Naive thymus-derived CD4-positive, alpha-beta T cell (primary cell): ENCODE data around the gene RDH5. TPM values are rescaled to one million over a fixed set of nuclear protein-coding genes. Genes with fewer than 3 reads are reported as not detected.

Experiments used
- ATAC-seq: fragments of 150-1000 bp; cut with Tn5 transposase; 2 replicates; pipeline ENCODE4 v1.10.0; 2021; ENCODE audit warnings: mild to moderate bottlenecking, moderate library complexity
- CTCF ChIA-PET: fragments of 350-600 bp; sonication (Branson Sonifier 250); formaldehyde crosslinking; loops from one replicate; lab custom pipeline; 2021; ENCODE audit warnings: antibody characterized with exemption; lab: Charles Lee
- POLR2A ChIA-PET: fragments of 350-600 bp; sonication (Branson Sonifier 250); formaldehyde crosslinking; loops from one replicate; lab custom pipeline; 2021; ENCODE audit warnings: antibody characterized with exemption, inconsistent platforms; lab: Charles Lee
- DNase-seq, 9 donors: peaks; one replicate each; pipeline versions ENCODE4 v3.0.0 to v3.0.0-alpha.2; 2020 to 2022; ENCODE audit warnings: mixed read lengths in 1 of 9
- H3K27ac ChIP-seq: one replicate; pipeline ENCODE4 v1.7.0; 2013; ENCODE audit warnings: mild to moderate bottlenecking, low read depth, low read length, moderate library complexity
- H3K27me3 ChIP-seq, 2 donors: one replicate each; pipeline ENCODE4 v1.7.0; 2013; ENCODE audit warnings: low read length in 2 of 2, mild to moderate bottlenecking in 2 of 2, moderate library complexity in 2 of 2; ENCODE audit not compliant: control insufficient read depth in 2 of 2, insufficient read depth in 2 of 2
- H3K36me3 ChIP-seq, 3 experiments: 1 replicate in 2 of 3; 2 replicates in 1 of 3; pipeline ENCODE4 v1.7.0; 2013; ENCODE audit warnings: low read length in 3 of 3, mild to moderate bottlenecking in 3 of 3, moderate library complexity in 1 of 3; ENCODE audit not compliant: insufficient read depth in 3 of 3, control insufficient read depth in 2 of 3
- H3K4me1 ChIP-seq, 2 donors: one replicate each; pipeline ENCODE4 v1.7.0; 2013; ENCODE audit warnings: low read length in 2 of 2, mild to moderate bottlenecking in 2 of 2, moderate library complexity in 1 of 2; ENCODE audit not compliant: control insufficient read depth in 2 of 2, insufficient read depth in 2 of 2
- H3K4me3 ChIP-seq: 2 replicates; pipeline ENCODE4 v1.7.0; 2013; ENCODE audit warnings: mild to moderate bottlenecking, low read length
- H3K9me3 ChIP-seq, 3 experiments: 1 replicate in 2 of 3; 2 replicates in 1 of 3; pipeline ENCODE4 v1.7.0; 2013; ENCODE audit warnings: low read length in 3 of 3; ENCODE audit not compliant: control insufficient read depth in 2 of 3
- H3K27ac Mint-ChIP-seq, 9 donors: one replicate each; pipeline ENCODE4 v1.8.0; 2020 to 2022; ENCODE audit warnings: mixed read lengths in 9 of 9, mild to moderate bottlenecking in 8 of 9, moderate library complexity in 5 of 9, inconsistent platforms in 2 of 9
- H3K27me3 Mint-ChIP-seq, 5 donors: one replicate each; pipeline ENCODE4 v1.8.0; 2021 to 2022; ENCODE audit warnings: mixed read lengths in 5 of 5, mild to moderate bottlenecking in 1 of 5
- H3K36me3 Mint-ChIP-seq, 5 donors: one replicate each; pipeline ENCODE4 v1.8.0; 2020 to 2022; ENCODE audit warnings: mixed read lengths in 5 of 5, mild to moderate bottlenecking in 3 of 5, inconsistent platforms in 1 of 5
- H3K4me1 Mint-ChIP-seq, 7 donors: one replicate each; pipeline ENCODE4 v1.8.0; 2020 to 2022; ENCODE audit warnings: mixed read lengths in 7 of 7, mild to moderate bottlenecking in 3 of 7, inconsistent platforms in 1 of 7
- H3K4me3 Mint-ChIP-seq, 10 donors: one replicate each; pipeline ENCODE4 v1.8.0; 2020 to 2022; ENCODE audit warnings: mild to moderate bottlenecking in 10 of 10, mixed read lengths in 10 of 10, moderate library complexity in 6 of 10, inconsistent platforms in 2 of 10
- H3K9me3 Mint-ChIP-seq, 11 donors: one replicate each; pipeline ENCODE4 v1.8.0; 2020 to 2022; ENCODE audit warnings: mixed read lengths in 11 of 11, mild to moderate bottlenecking in 4 of 11, inconsistent platforms in 1 of 11, moderate library complexity in 1 of 11
- intact Hi-C, 2 donors: fragments of 100-400 bp; cut with micrococcal nuclease; formaldehyde crosslinking; loops; one replicate each; pipeline ENCODE4 v1.15.1; 2023
- polyA plus RNA-seq, 2 donors: library from polyadenylated mRNA; unstranded; fragments of 300-500 nt; fragmentation: Illumina TruSeq; gene quantifications; one replicate each; pipeline ENCODE4 v1.2.3, GENCODE V29; 2021
- total RNA-seq, 6 experiments: library from RNA in 5 of 6; stranded (reverse) in 5 of 6; gene quantifications; 1 replicate in 5 of 6; 2 replicates in 1 of 6; pipeline ENCODE4 v1.2.3 and lab custom pipeline; 2021 to 2026

Gene RDH5
- total and polyA plus RNA-seq, 7 experiments from 2014 or later: 0.67 to 24.9 (median 14.9) TPM

DNA sequence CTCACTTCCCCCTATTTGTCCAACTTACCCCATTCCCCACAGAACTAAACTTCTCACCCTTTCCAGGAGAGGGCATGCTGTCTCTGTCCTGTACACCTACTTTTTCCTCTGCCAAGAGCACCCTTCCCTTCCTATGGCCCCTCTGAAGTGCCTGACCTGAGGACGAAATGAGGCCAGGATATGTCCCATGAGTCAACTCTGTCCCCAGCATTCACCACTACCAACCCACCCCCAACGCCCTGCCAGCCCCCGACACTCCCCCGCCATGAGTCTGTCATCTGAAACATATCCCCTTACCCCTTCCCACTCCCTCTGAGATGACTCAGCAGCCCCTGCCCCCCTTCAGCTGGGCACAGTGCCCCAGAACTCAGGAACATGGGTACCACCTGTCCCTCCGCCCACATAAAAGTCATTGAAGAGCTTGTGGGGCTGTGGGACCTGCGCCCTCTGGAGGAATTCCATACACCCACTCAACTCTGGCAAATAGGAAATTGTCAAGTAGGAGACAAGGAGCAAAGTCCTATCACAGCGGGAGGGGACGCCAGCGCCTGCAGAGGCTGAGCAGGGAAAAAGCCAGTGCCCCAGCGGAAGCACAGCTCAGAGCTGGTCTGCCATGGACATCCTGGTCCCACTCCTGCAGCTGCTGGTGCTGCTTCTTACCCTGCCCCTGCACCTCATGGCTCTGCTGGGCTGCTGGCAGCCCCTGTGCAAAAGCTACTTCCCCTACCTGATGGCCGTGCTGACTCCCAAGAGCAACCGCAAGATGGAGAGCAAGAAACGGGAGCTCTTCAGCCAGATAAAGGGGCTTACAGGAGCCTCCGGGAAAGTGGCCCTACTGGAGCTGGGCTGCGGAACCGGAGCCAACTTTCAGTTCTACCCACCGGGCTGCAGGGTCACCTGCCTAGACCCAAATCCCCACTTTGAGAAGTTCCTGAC, 38.8 kb upstream of the RDH5 start:
- peaks cover 0 to 1% (median 0%) of the 10 kb centered on the region in 11 donors for H3K9me3 Mint-ChIP-seq
- Histone ChIP-seq H3K4me1 (no peaks in the 10 kb centered on the region), H3K27me3 (no peaks in the 10 kb centered on the region), H3K27ac (no peak overlapping the region), H3K36me3 (no peaks in the 10 kb centered on the region), H3K9me3 (no peaks in the 10 kb centered on the region), H3K4me3 (no peak overlapping the region)
- H3K27ac Mint-ChIP-seq: peak overlapping the region in 1 of 9 donors; percentile 43
- H3K36me3 Mint-ChIP-seq: no peaks in the 10 kb centered on the region
- CTCF ChIA-PET: no interaction called here
- peaks cover 25 to 41% (median 31%) of the 10 kb centered on the region in 5 donors for H3K27me3 Mint-ChIP-seq
- peak overlapping the region in 3 of 10 donors; percentile 27 to 64 (median 37) for H3K4me3 Mint-ChIP-seq
- DNase-seq: peak in 1 of 9 donors; percentile 7
- ATAC-seq: peak; percentile 40
- intact Hi-C loops: loop anchor here in 1 of 2 donors (1.0 kb wide), 1 partner anchor 56 kb away; no protein-coding TSS in a partner anchor
- POLR2A ChIA-PET: no interaction called here
- peaks cover 4 to 18% (median 12%) of the 10 kb centered on the region in 7 donors for H3K4me1 Mint-ChIP-seq

DNA sequence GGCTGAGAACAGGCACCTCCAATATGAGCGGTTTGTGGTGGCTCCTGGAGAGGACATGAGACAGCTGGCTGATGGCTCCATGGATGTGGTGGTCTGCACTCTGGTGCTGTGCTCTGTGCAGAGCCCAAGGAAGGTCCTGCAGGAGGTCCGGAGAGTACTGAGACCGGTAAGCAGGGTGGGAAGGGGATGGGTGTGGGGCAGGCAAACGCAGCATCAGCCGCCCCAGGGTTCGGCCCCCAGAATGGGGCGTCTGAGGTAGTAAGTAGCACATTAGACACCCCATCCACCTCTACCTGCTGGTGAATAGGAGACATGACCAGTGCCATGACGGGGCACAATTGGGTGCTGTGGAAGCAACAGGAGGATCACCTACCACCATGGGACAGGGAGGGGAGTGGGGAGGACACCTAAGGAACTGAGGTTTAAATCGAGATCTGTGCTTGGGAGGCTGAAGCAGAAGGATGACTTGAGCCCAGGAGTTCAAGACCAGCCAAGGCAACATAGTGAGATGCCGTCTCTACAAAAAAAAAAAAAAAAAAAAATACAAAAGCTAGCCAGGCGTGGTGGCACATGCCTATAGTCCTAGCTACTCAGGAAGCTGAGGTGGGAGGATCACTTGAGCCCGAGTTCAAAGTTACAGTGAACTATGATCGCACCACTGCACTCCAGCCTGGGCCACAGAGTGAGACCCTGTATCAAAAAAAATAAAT, 38.0 kb upstream of the RDH5 start:
- CTCF ChIA-PET: no interaction called here
- H3K27me3 Mint-ChIP-seq: peaks cover 21 to 38% (median 31%) of the 10 kb centered on the region in 5 donors
- H3K4me3 ChIP-seq: no peak overlapping the region
- H3K9me3 Mint-ChIP-seq: peaks cover 0 to 1% (median 0%) of the 10 kb centered on the region in 11 donors
- no peak overlapping the region for H3K27ac Mint-ChIP-seq
- no peaks in the 10 kb centered on the region for H3K4me1 ChIP-seq
- no peaks in the 10 kb centered on the region for H3K9me3 ChIP-seq
- POLR2A ChIA-PET: no interaction called here
- peak overlapping the region in 1 of 10 donors; percentile 21 for H3K4me3 Mint-ChIP-seq
- DNase-seq (no peak), ATAC-seq (no peak)
- no peaks in the 10 kb centered on the region for H3K36me3 ChIP-seq
- H3K27me3 ChIP-seq: no peaks in the 10 kb centered on the region
- H3K4me1 Mint-ChIP-seq: peaks cover 4 to 23% (median 14%) of the 10 kb centered on the region in 7 donors
- intact Hi-C loops: no loop called here
- H3K27ac ChIP-seq: no peak overlapping the region
- no peaks in the 10 kb centered on the region for H3K36me3 Mint-ChIP-seq

DNA sequence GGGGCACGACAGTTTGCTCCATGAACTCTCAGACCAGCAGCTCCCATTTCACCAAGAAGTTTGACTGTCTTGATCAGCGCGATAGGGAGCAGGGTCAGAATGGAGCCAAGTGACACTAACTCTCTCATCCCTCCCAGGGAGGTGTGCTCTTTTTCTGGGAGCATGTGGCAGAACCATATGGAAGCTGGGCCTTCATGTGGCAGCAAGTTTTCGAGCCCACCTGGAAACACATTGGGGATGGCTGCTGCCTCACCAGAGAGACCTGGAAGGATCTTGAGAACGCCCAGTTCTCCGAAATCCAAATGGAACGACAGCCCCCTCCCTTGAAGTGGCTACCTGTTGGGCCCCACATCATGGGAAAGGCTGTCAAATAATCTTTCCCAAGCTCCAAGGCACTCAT, 36.5 kb upstream of the RDH5 start:
- intact Hi-C loops: no loop called here
- Mint-ChIP-seq H3K9me3 (peaks cover 0 to 1% (median 0%) of the 10 kb centered on the region in 11 donors), H3K27me3 (peaks cover 21 to 38% (median 31%) of the 10 kb centered on the region in 5 donors), H3K36me3 (no peaks in the 10 kb centered on the region), H3K4me3 (no peak overlapping the region), H3K4me1 (peaks cover 4 to 27% (median 14%) of the 10 kb centered on the region in 7 donors), H3K27ac (no peak overlapping the region)
- Histone ChIP-seq H3K36me3 (no peaks in the 10 kb centered on the region), H3K4me1 (no peaks in the 10 kb centered on the region), H3K9me3 (no peaks in the 10 kb centered on the region), H3K27me3 (no peaks in the 10 kb centered on the region), H3K4me3 (no peak overlapping the region), H3K27ac (no peak overlapping the region)
- ChIA-PET CTCF (no interaction called here), POLR2A (no interaction called here)
- no peak for ATAC-seq
- DNase-seq: no peak

DNA sequence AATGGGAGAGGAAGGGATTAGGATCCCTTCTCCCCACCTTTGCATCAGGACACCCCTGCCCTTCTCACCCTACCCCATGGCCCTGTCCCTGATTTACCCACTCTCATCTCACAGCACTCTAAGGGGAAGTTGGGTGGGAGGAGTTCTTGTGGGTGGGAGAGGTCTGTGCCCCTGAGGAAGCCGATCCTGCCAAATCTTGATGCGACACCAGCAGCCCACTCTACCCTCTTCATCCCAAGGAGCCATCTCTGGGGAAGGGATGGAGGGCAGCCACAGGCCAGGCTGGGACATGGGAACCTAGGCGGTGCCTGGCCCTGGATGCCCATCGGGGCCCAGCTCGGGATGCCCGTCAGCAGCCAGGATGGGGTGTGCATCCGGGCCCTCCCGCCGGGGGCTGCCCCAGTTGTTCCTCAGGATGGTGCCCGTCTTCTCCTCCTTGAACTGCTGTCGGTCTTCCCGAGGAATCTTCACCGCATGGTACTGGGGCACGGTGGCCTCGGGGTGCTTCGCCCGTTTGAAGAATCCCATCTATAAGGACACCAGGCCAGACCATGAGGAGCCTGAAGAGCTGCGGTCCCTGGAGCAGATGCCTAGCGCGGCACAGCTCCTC, 35.3 kb upstream of the RDH5 start:
- no peaks in the 10 kb centered on the region for H3K27me3 ChIP-seq
- DNase-seq (no peak), ATAC-seq (no peak)
- H3K4me1 Mint-ChIP-seq: peaks cover 4 to 27% (median 14%) of the 10 kb centered on the region in 7 donors
- H3K36me3 Mint-ChIP-seq: no peaks in the 10 kb centered on the region
- intact Hi-C loops: no loop called here
- peaks cover 19 to 31% (median 29%) of the 10 kb centered on the region in 5 donors for H3K27me3 Mint-ChIP-seq
- no peak overlapping the region for H3K27ac ChIP-seq
- POLR2A ChIA-PET: no interaction called here
- H3K36me3 ChIP-seq: no peaks in the 10 kb centered on the region
- no peaks in the 10 kb centered on the region for H3K9me3 ChIP-seq
- no peak overlapping the region for H3K27ac Mint-ChIP-seq
- no peak overlapping the region for H3K4me3 ChIP-seq
- CTCF ChIA-PET: no interaction called here
- no peak overlapping the region for H3K4me3 Mint-ChIP-seq
- H3K4me1 ChIP-seq: no peaks in the 10 kb centered on the region
- H3K9me3 Mint-ChIP-seq: peaks cover 0 to 1% (median 0%) of the 10 kb centered on the region in 11 donors

DNA sequence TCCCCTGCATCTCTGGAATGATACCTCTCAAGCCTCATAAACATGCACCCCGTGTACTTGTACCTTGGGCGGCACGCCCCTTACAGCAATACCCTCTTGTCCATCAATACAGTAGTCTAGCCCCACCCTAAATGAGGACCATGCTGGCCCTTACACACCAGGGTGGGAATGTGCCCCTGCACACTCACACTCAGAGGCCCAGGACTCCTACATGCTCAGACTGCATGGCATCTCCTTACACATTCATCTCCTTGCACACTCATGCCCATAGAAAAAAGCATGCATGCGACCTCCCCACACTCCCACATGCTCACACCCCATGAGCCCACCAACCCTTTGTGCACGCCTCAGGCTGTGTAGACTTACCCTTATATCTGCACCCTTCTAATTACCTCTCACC, 34.5 kb upstream of the RDH5 start:
- Histone ChIP-seq H3K36me3 (no peaks in the 10 kb centered on the region), H3K9me3 (no peaks in the 10 kb centered on the region), H3K27me3 (no peaks in the 10 kb centered on the region), H3K4me1 (no peaks in the 10 kb centered on the region), H3K4me3 (no peak overlapping the region), H3K27ac (no peak overlapping the region)
- DNase-seq: no peak
- Mint-ChIP-seq H3K27ac (no peak overlapping the region), H3K27me3 (peaks cover 12 to 26% (median 24%) of the 10 kb centered on the region in 5 donors), H3K9me3 (peaks cover 0 to 1% (median 0%) of the 10 kb centered on the region in 11 donors), H3K4me3 (no peak overlapping the region), H3K36me3 (no peaks in the 10 kb centered on the region), H3K4me1 (peaks cover 4 to 27% (median 13%) of the 10 kb centered on the region in 7 donors)
- no peak for ATAC-seq
- POLR2A ChIA-PET: no interaction called here
- intact Hi-C loops: no loop called here
- CTCF ChIA-PET: no interaction called here

DNA sequence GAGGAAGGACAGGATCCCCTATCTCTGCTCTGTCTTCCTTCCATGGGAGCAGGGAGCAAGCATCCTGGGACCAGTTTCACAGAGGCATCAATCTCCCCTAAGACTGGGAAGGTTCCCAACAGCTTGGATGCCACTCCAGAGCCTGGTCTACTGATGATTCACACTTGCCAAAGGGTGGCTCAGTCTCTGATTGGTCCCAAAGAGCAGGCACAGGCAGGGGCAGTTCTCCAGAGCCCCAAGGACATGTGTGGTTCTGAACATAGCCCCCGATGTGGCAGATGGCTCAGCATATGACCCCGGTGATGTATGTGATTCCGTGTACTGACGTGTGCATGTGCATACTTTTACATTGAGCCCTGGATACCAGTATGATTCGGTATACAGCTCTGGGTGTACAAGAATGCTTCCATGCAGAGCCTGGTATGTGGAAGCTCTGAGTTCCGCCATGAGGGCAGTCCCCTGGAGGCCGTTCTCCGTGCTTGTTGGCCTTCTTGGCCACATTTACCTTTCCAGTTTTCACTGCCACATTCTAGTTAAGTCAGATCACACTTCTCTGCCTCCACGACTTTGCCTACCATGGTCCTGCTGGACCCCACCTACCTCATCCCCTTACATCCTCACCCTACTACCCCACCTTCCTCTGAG, 33.7 kb upstream of the RDH5 start:
- Mint-ChIP-seq H3K4me1 (peaks cover 2 to 18% (median 5%) of the 10 kb centered on the region in 7 donors), H3K9me3 (no peaks in the 10 kb centered on the region), H3K4me3 (no peak overlapping the region), H3K27ac (no peak overlapping the region), H3K27me3 (peaks cover 4 to 18% (median 16%) of the 10 kb centered on the region in 5 donors), H3K36me3 (no peaks in the 10 kb centered on the region)
- no peaks in the 10 kb centered on the region for H3K36me3 ChIP-seq
- intact Hi-C loops: no loop called here
- no peaks in the 10 kb centered on the region for H3K27me3 ChIP-seq
- POLR2A ChIA-PET: interaction anchor here (0.6 kb wide), 1 partner anchor 25 kb away, joined by 3 read pairs; no protein-coding TSS in a partner anchor
- DNase-seq (no peak), ATAC-seq (no peak)
- H3K4me3 ChIP-seq: no peak overlapping the region
- CTCF ChIA-PET: no interaction called here
- no peak overlapping the region for H3K27ac ChIP-seq
- no peaks in the 10 kb centered on the region for H3K9me3 ChIP-seq
- no peaks in the 10 kb centered on the region for H3K4me1 ChIP-seq
